Activated CD4-positive, CD25-positive, alpha-beta regulatory T cell treated with anti-CD3 and anti-CD28 coated beads, Interleukin-2, amount 50 U/mL, for 24 hours (primary cell): Measurements from ENCODE around the gene THSD7B.

Experiments
- ATAC-seq, 2 donors: fragments of 150-1000 bp; cut with Tn5 transposase; one replicate each; pipeline ENCODE4 v1.10.0; 2021; ENCODE audit warnings: mild to moderate bottlenecking in 1 of 2, moderate library complexity in 1 of 2

The THSD7B gene

GRCh38 chr2:137202318-137202717 lies 437.0 kb downstream of the THSD7B start:
- ATAC-seq, result no peak

GRCh38 chr2:137205324-137205723 lies 440.0 kb downstream of the THSD7B start:
- ATAC-seq, result no peak

- no peak for ATAC-seq
Measured at GRCh38 chr2:137206069-137206468, 440.7 kb downstream of the THSD7B start.

- no peak for ATAC-seq
Measured at GRCh38 chr2:137207030-137207429, 441.7 kb downstream of the THSD7B start.

DNA sequence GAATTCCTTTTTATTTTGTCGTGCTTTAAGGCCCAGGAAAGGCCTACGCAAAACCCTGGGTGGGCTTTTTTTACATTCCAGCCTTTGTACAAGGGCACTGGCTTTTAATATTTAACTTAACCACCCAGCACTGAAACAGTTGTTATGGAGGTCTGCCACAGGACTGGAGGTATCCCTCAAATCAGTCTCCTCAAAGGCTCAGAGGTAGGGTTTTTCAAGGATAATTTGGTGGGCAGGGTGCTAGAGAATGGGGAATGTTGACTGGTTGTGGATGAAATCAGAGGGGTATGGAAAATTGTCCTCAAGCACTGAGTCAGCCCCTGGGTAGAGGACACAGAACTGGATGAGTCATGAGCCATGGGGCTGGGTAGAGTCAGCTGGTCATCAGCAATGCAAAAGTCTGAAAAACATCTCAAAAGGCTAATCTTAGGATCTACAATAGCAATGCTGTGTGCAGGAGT lies 443.1 kb downstream of the THSD7B start:
- ATAC-seq, result no peak

GRCh38 chr2:137210039-137210438 lies 444.7 kb downstream of the THSD7B start:
- no peak for ATAC-seq

GRCh38 chr2:137211761-137212160 lies 446.4 kb downstream of the THSD7B start:
- no peak for ATAC-seq

DNA sequence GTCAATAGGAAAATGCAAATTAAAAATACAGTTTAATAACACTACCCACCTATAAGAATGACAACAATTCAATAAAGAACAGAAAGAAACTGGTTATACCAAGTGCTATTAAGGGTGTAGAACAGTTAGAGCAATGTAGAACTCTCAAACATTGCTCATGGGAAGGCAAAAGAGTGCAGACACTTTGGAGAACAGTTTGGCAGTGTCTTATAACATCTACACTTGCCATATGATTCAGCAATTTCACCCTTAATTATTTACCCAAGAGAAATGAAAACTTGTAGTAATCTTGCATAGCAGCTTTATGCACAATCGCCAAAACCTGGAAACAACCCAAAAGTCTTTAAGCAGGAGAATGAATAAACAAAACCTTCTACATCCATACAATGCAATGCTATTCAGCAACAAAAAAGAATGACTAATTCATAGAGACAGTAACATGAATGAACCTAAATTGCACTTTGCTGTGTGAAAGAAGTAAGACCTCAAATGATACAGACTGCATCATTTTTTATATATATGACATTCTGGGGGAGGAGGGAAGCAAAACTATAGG lies 455.2 kb downstream of the THSD7B start:
- ATAC-seq, result no peak

DNA sequence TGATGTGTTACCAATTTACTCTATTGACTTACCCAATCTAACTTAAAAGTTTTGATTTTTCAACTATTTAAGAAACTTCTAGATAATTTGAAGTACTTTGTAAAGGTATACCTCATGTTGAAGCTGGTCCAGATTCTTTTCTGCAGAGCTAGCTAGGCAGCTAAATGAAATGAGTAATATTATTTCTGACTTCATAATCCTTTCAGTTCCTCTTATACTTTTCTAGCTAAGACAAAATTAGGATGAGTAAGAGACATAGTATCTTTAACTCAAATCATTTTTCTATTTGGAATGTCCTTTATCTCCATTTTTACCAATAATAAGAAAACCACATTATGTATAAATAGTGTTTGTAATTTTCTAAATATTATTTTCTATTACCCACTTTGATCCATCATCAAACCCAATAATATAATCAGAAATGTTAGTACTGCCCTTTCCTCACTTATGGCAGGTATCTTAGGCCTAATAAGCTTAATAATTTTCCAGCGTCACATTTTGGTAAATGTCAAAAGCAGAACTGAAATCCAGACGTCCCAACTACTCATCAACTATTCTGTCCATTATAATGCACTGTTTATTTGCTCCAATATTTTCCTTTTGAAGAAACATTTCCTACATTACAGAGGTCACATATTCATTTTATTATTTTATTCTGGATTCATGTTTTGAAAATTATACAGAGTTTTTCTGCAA lies 456.6 kb downstream of the THSD7B start:
- ATAC-seq, result no peak

DNA sequence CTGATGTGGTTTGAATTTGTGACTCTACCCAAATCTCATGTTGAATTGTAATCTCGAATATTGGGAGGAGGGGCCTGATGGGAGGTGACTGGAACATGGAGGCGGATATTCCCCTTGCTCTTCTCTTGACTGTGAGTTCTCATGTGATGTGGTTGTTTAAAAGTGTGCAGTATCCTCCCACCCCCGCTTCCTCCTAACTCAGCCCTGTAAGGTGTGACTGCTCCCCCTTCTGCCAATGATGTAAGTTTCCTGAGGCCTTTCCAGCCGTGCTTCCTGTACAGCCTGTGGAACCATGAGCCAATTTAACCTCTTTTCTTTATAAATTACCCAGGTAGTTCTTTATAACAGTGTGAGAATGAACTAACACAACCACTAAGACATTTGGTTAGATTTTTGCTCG lies 458.4 kb downstream of the THSD7B start:
- ATAC-seq, result no peak

- no peak for ATAC-seq
Measured at GRCh38 chr2:137228566-137228965, 463.2 kb downstream of the THSD7B start.

- no peak for ATAC-seq
Measured at GRCh38 chr2:137229834-137230233, 464.5 kb downstream of the THSD7B start.

- ATAC-seq, result no peak
Measured at GRCh38 chr2:137231628-137232027, 466.3 kb downstream of the THSD7B start.

DNA sequence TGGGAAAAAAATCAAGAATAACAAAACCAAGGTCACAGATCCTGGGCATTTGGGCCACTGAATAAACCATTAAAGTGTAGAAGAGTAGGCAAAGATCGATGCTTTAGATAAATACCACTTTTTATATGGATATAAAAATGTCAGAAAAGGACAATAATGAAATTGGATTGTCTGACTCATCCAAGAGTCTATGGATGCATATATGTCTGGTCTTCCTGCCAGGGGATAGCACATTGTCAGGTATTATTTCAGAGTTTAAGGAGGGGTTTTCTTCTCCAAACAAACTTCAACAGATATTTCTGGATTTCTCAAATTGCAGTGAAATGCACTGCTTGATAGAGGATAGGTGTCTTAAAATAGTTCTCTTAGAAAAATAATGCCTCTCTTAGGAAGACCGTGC lies 466.7 kb downstream of the THSD7B start:
- ATAC-seq, result no peak

DNA sequence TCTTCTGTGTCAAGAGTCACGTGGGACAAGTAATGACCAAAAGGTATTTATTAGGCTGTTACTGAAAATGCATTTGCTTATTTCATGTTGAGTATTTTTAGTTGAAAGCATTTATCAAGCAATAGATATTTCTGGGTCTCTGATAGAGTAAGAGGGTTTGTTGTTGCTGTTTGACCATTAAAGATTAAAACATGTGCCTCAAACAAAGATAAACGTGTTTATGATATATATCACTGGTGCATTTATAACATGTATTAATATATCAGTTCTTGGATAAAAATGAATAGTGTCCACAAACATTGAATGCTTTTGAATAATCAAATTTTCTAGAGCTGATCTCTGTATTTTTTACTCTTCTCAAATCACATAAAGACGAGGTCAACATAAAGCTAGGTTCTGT lies 467.7 kb downstream of the THSD7B start:
- ATAC-seq, result no peak

GRCh38 chr2:137237055-137237454 lies 471.7 kb downstream of the THSD7B start:
- ATAC-seq, result no peak

GRCh38 chr2:137238065-137238464 lies 472.7 kb downstream of the THSD7B start:
- ATAC-seq, result no peak

- ATAC-seq, result no peak
Measured at GRCh38 chr2:137249463-137250130, 484.3 kb downstream of the THSD7B start.

- ATAC-seq, result no peak
Measured at GRCh38 chr2:137250401-137250800, 485.1 kb downstream of the THSD7B start.

DNA sequence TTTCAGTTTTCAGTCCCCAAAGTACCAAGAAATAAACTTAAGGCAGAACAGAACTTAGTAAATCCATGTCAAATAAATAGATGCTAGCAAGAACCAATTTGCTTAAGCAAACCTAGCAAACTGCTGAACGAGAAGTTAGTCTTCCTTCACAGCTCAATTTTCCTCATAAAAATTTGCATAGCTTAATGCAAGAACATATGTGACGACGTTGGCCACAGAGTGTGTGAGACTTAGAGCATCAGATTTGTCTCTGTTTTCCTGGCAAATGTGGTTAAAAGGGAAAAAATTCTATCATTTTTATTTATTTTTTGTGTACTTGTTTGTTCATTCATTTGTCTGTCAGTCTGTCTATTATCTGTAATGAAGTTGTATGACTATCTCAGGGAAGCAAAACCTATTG lies 485.7 kb downstream of the THSD7B start:
- no peak for ATAC-seq

- no peak for ATAC-seq
Measured at GRCh38 chr2:137252934-137253333, 487.6 kb downstream of the THSD7B start.

GRCh38 chr2:137254052-137254451 lies 488.7 kb downstream of the THSD7B start:
- no peak for ATAC-seq

DNA sequence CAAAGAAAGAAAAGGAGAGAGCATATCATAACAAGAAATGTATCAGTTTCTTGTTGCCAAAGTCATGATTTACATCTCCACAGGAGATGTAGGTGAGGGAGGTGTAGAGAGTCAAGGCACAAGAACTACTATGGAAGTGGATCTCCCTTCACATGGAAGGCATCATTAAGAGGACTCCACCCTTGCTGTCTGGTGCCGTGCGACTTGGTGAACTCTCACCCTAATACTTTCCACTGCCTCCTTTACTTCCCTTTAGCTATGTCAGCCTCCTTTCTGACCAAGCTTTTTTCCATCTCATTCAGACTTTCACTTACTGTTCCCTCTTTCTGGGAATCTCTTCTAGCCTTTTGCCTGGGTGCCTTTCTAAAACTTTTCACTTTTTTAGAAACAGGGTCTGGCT lies 490.0 kb downstream of the THSD7B start:
- ATAC-seq, result no peak

- no peak for ATAC-seq
Measured at GRCh38 chr2:137255990-137256389, 490.6 kb downstream of the THSD7B start.
